ENCODE results near the gene OPCML.
"Not testable (repeated sequence)": the region's sequence is repeated elsewhere in the genome, so short reads cannot be mapped to it uniquely, and the experiment has no call there.

The OPCML gene

GRCh38 chr11:132409573-132410355, 1122.5 kb downstream of the OPCML start:
- no peak for DNase-seq

DNA sequence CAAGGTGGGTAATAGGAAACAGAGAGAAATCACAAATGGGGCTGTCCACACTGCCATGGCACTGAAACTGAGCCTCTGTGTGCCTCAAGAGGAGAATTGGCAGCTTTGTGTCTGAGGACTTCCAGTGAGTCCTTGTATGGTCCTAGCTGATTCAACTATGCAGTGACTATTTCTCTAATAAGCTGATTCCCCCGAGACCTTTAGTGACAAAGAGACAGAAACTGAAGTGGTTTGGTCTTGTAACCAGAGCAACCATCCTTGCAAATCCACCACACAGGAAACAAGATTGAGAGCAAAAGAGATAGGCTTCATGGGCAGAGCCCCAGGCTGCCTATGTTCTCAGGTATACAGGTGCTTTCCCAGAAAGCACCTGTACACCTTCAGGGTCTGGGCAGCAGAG, 1123.4 kb downstream of the OPCML start:
- DNase-seq = no peak

GRCh38 chr11:132405728-132406127, 1126.6 kb downstream of the OPCML start:
- no peak for DNase-seq

DNA sequence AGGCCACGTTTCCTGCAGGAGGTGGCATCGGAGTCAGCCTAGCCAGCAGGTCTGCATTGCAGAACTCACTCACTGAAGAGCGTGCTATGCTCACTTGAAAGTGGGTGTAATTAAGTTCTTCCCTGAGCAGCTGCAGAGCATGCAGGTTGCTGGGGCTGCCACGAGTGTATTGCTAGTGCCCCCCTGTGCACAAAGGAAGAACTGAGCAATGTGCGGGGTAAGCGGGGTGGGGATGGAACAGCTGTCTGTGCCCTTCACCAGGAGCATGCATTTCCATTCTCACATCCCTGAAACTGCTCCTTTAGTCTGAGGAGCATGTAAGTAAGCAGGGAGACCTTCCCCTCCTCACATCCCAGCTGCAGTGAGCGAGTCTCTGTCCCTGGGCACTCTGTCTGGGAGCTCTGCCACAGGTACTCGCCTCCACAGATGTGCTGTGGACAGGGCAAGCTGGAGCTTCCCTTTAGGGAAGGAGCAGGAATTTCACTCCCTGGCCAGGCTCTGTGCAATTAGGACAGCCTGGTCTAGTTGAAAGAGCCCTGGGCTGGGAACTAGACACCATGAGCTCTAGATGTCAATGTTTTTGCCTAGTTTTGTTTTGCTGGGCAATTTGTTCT, 1130.1 kb downstream of the OPCML start:
- peak; percentile 55 for DNase-seq

- no peak for DNase-seq
These were observed 1136.0 kb downstream of the OPCML start for GRCh38 chr11:132396318-132396717.

DNA sequence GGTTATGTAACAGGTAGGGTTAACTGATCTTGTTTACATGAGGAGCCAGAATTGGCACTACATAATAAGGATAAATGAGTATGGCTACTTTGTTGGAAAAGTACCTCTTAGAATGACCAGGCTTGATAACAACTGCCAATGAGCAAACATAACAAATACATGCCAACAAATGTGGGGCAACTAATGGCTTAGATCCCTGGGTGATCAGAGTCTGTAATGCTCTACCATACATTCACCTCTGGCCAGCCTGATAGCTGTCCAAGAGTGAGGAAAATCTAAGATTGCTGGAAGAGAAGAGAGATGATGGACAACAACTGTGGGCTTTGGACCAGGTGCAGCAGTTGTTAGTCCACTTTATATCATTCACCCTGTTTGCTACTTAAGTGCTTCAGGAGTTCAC, 1136.9 kb downstream of the OPCML start:
- DNase-seq = no peak

GRCh38 chr11:132379540-132379939, 1152.8 kb downstream of the OPCML start:
- DNase-seq = no peak

DNA sequence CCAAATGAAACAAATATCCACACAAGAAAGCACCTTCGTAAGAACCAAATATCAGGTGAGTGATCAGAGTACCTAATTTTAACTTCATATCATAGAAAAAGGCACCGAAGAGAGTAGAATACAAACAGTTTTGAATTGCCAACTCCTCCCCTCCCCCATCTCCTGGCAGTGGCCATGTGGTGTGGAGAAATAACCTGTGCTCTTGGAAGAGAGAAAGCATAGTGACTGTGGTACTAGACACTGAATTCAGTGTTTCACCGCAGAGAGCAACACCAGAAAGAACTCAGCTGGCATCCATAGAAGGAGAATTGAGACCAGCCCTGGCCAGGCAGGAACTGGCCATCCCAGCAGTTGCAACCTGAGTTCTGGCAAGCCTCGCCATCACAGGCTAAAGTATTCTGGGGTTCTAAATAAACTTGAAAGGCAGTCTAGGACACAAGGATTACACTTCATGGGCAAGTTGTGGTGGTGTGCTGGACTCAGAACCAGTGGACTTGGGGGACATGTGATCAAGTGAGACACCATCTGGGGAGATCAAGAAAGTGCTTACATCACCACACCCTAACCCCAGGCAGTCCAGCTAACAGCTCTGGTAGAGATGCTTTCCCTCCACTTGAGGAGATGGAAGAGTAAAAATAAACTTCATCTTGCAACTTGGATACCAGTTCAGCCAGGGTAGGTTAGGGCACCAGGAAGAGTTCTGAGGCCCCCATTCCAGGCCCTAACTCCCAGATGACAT, 1158.7 kb downstream of the OPCML start:
- no peak for DNase-seq

DNA sequence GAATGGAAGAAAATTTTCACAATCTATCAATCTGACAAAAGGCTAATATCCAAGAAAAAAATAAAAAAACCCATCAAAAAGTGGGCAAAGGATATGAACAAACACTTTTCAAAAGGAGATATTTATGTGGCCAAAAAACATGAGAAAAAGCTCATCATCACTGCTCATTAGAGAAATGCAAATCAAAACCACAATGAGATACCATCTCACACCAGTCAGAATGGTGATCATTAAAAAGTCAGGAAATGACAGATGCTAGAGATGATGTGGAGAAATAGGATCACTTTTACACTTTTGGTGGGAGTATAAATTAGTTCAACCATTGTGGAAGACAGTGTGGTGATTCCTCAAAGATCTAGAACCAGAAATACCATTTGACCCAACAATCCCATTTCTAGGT, 1162.2 kb downstream of the OPCML start:
- DNase-seq = not testable (repeated sequence)

GRCh38 chr11:132367293-132367692, 1165.0 kb downstream of the OPCML start:
- no peak for DNase-seq

DNA sequence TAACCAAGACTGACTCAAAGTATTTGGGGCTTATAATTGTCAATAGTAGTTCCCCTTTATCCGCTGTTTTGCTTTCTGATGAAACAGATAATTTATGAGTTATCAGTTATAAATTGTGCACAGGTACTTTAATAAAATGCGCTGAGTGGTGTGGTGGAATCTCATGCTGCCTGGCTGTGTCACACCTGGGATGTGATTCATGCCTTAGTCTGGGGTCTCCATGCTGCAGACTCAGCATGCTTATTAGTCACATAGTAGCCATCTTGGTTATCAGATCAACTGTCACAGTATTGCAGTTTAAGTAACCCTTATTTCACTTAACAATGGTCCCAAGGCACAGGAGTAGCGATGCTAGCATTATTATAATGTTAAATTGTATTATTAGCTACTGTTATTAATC, 1166.7 kb downstream of the OPCML start:
- DNase-seq = no peak
